ENCODE data around the gene CHMP2A. TPM values are rescaled to one million over a fixed set of nuclear protein-coding genes. Genes with fewer than 3 reads are reported as not detected.

CHMP2A gene
- total and polyA plus RNA-seq, 2 of the 13 experiments (the other 11 are each of a cell fraction or from before 2014, with no cell fraction given), result 49.7 to 55.0 TPM

DNA sequence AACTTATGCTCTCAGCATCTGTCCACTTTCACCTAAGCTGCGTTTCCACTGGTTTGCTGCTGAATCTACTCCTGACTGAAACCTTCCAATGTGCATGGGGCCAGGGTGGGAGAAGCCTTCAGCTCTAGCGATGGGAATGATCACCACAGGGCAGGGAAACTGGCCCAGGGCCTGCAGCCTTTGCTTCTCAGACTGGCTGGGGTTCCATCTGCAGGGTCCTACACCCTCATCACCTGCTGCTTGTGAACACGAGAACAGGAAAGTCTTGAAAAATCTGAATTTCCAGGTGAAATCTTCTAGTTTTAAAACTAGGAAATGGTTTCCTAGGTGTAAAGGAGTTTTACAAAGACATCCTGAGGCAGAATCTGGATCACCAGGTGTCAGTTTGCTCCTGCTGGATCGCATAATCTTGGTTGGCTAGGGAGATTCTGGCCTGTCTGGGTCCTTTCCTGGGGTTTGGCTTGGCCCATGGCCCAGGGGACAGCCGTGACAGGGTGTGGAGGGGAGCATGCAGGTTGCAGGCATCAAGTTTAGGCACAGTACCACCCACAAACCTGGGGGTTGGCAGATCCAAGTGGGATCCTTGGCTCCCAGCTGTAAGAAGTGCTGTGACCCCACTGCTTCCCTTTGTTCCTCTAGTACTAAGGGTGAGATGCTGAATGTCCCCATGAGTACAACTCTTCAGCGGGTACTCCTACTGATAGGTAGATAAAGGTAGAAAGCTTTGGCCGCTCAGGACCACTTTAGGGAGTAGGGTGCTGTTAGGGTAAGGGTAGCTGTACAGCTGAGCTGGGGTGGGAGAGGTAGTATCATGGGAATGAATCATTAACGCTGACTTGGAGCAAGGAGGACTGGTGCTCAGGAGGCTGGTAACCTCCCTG, 5.3 kb upstream of the CHMP2A start:
- Histone ChIP-seq H3K9ac (ENCODE audit: insufficient read depth, low read depth, low read length) (peak overlapping the region; percentile 98), H3K4me2 (ENCODE audit: low read depth, low read length) (peak overlapping the region; percentile 95), H4K20me1 (ENCODE audit: insufficient read depth, low read length) (no peaks in the 10 kb centered on the region), H2AFZ (ENCODE audit: low read length) (no peak overlapping the region), H3K9me3 (ENCODE audit: low read length) (no peaks in the 10 kb centered on the region), H3K27ac (ENCODE audit: extremely low read length, insufficient read depth, low read length) (peak overlapping the region; percentile 96), H3K27me3 (ENCODE audit: control insufficient read depth in 1 of 2, insufficient read depth in 2 of 2, low read length in 2 of 2) (no peaks in the 10 kb centered on the region), H3K4me1 (ENCODE audit: insufficient read depth, low read length) (peaks cover 31% of the 10 kb centered on the region), H3K4me3 (replicated peaks in 1 of 3; ENCODE audit: insufficient read depth in 1 of 3, low read depth in 2 of 3, low read length in 3 of 3) (peak overlapping the region; percentile 36 to 84 (median 84)), H3K36me3 (replicated peaks in 1 of 2; ENCODE audit: control insufficient read depth in 1 of 2, insufficient read depth in 2 of 2, low read length in 2 of 2) (peaks cover 8 to 9% of the 10 kb centered on the region in 2 experiments; a peak in 4 of 5 replicates), H3K79me2 (ENCODE audit: insufficient read depth, low read length) (peaks cover 32% of the 10 kb centered on the region)
- intact Hi-C loops (cut with micrococcal nuclease; ENCODE audit: unreplicated experiment) (no loop called here), in situ Hi-C loops (cut with HindIII; ENCODE audit: extremely low pct_ligation_motif_present, low pct_unique_long_range_greater_than_20kb) (no loop called here)
- WGBS (ENCODE audit: low lambda C conversion rate), result 69% methylated on average over 6 of the region's 8 CpGs
- CTCF ChIA-PET (ENCODE audit: low intra/inter-chr PET ratio, low total read pairs), result no interaction called here
- BruUV-seq (replicated peaks), result no TSS peak
- ATAC-seq (no peak), DNase-seq (ENCODE audit: low spot score) (no peak), FAIRE-seq (no peak)
- POLR2A ChIA-PET, result interaction anchor here (1.0 to 3.9 kb wide), 15 partner anchors 8 to 198 kb away, joined by 3 to 42 read pairs (median 8); partner anchors contain the start of genes MZF1, SLC27A5, TRIM28 and ZBTB45
- TF ChIP-seq ZNF652 (CRISPR knock-in tag; IDR thresholded peaks at IDR 0.05; ENCODE audit: borderline replicate concordance, low read depth), result no peak
- TF ChIP-seq ZSCAN29 (CRISPR knock-in tag; conservative IDR thresholded peaks at IDR 0.05), result no peak
- TF ChIP-seq ELF4 (CRISPR knock-in tag; IDR thresholded peaks at IDR 0.05; ENCODE audit: borderline replicate concordance), result 0 out of 2 replicates have a peak, but pooled peaks have one; percentile 10
- TF ChIP-seq NCOA1 (CRISPR knock-in tag; IDR thresholded peaks at IDR 0.05), result no peak
- TF ChIP-seq HMGA1 (CRISPR knock-in tag; conservative IDR thresholded peaks at IDR 0.05), result no peak
- no peak for TF ChIP-seq ZKSCAN5 (CRISPR knock-in tag; IDR thresholded peaks at IDR 0.05)
- no peak for TF ChIP-seq ZNF777 (CRISPR knock-in tag; IDR thresholded peaks at IDR 0.05)
- 0 out of 2 replicates have a peak, but pooled peaks have one; percentile 3 for TF ChIP-seq ZNF772 (CRISPR knock-in tag; IDR thresholded peaks at IDR 0.05)
- TF ChIP-seq ARNT2 (CRISPR knock-in tag; IDR thresholded peaks at IDR 0.05; ENCODE audit: low read depth), result no peak
- no peak for TF ChIP-seq ZNF282 (IDR thresholded peaks at IDR 0.05; ENCODE audit: partially characterized antibody)
- no peak for TF ChIP-seq DPF2 (CRISPR knock-in tag; IDR thresholded peaks at IDR 0.05; ENCODE audit: borderline replicate concordance, low read depth)
- TF ChIP-seq, protein P1, sequence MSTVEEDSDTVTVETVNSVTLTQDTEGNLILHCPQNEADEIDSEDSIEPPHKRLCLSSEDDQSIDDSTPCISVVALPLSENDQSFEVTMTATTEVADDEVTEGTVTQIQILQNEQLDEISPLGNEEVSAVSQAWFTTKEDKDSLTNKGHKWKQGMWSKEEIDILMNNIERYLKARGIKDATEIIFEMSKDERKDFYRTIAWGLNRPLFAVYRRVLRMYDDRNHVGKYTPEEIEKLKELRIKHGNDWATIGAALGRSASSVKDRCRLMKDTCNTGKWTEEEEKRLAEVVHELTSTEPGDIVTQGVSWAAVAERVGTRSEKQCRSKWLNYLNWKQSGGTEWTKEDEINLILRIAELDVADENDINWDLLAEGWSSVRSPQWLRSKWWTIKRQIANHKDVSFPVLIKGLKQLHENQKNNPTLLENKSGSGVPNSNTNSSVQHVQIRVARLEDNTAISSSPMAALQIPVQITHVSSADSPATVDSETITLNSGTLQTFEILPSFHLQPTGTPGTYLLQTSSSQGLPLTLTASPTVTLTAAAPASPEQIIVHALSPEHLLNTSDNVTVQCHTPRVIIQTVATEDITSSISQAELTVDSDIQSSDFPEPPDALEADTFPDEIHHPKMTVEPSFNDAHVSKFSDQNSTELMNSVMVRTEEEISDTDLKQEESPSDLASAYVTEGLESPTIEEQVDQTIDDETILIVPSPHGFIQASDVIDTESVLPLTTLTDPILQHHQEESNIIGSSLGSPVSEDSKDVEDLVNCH (CRISPR knock-in tag; IDR thresholded peaks at IDR 0.05), result no peak
- TF ChIP-seq MTF1 (CRISPR knock-in tag; IDR thresholded peaks at IDR 0.05), result no peak
- 0 out of 2 replicates have a peak, but pooled peaks have one; percentile 8 for TF ChIP-seq ZNF138 (CRISPR knock-in tag; IDR thresholded peaks at IDR 0.05; ENCODE audit: low read depth)
- TF ChIP-seq, protein P2, sequence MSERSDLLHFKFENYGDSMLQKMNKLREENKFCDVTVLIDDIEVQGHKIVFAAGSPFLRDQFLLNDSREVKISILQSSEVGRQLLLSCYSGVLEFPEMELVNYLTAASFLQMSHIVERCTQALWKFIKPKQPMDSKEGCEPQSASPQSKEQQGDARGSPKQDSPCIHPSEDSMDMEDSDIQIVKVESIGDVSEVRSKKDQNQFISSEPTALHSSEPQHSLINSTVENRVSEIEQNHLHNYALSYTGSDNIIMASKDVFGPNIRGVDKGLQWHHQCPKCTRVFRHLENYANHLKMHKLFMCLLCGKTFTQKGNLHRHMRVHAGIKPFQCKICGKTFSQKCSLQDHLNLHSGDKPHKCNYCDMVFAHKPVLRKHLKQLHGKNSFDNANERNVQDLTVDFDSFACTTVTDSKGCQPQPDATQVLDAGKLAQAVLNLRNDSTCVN (CRISPR knock-in tag; IDR thresholded peaks at IDR 0.05; ENCODE audit: borderline replicate concordance), result no peak
- TF ChIP-seq POLR2G (IDR thresholded peaks at IDR 0.05; ENCODE audit: low read depth, low read length), result 0 out of 2 replicates have a peak, but pooled peaks have one; percentile 16
- no peak for TF ChIP-seq SATB2 (CRISPR knock-in tag; IDR thresholded peaks at IDR 0.05)
- TF ChIP-seq, protein P3, sequence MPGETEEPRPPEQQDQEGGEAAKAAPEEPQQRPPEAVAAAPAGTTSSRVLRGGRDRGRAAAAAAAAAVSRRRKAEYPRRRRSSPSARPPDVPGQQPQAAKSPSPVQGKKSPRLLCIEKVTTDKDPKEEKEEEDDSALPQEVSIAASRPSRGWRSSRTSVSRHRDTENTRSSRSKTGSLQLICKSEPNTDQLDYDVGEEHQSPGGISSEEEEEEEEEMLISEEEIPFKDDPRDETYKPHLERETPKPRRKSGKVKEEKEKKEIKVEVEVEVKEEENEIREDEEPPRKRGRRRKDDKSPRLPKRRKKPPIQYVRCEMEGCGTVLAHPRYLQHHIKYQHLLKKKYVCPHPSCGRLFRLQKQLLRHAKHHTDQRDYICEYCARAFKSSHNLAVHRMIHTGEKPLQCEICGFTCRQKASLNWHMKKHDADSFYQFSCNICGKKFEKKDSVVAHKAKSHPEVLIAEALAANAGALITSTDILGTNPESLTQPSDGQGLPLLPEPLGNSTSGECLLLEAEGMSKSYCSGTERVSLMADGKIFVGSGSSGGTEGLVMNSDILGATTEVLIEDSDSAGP (CRISPR knock-in tag; IDR thresholded peaks at IDR 0.05; ENCODE audit: borderline replicate concordance), result no peak
- 0 out of 2 replicates have a peak, but pooled peaks have one; percentile 14 for TF ChIP-seq ZNF709 (CRISPR knock-in tag; IDR thresholded peaks at IDR 0.05)
